GM21360 (cell line): ENCODE results near the gene TMED6.

Experiments
- ATAC-seq: cut with Tn5 transposase; IDR thresholded peaks from one replicate; pipeline ENCODE4 v1.9.1; 2021; ENCODE audit warnings: mild to moderate bottlenecking, moderate library complexity; ENCODE audit not compliant: unreplicated experiment

TMED6 gene

GRCh38 chr16:69351309-69352027 is at the start of gene TMED6:
TSS of gene TMED6 (minus strand) at chr16:69351786. CDS start at chr16:69351753, 33 bp downstream.
- ATAC-seq: no peak

GRCh38 chr16:69399361-69399760 is 47.8 kb upstream of the TMED6 start:
- no peak for ATAC-seq

GRCh38 chr16:69397821-69398521 is 46.4 kb upstream of the TMED6 start:
- no peak for ATAC-seq

GRCh38 chr16:69396187-69397061 is 44.8 kb upstream of the TMED6 start:
- no peak for ATAC-seq

- ATAC-seq: no peak
Observed at GRCh38 chr16:69395859-69396186, 44.2 kb upstream of the TMED6 start.

GRCh38 chr16:69393898-69394849 is 42.6 kb upstream of the TMED6 start:
- ATAC-seq: no peak

GRCh38 chr16:69386596-69386995 is 35.0 kb upstream of the TMED6 start:
- no peak for ATAC-seq

- ATAC-seq: no peak
Observed at GRCh38 chr16:69384974-69385373, 33.4 kb upstream of the TMED6 start.

GRCh38 chr16:69382421-69382820 is 30.8 kb upstream of the TMED6 start:
- ATAC-seq: no peak

GRCh38 chr16:69381231-69381630 is 29.6 kb upstream of the TMED6 start:
- ATAC-seq: no peak

- no peak for ATAC-seq
Observed at GRCh38 chr16:69378760-69379159, 27.2 kb upstream of the TMED6 start.

- ATAC-seq: no peak
Observed at GRCh38 chr16:69378036-69378435, 26.4 kb upstream of the TMED6 start.

- ATAC-seq: no peak
Observed at GRCh38 chr16:69376393-69377059, 24.9 kb upstream of the TMED6 start.

- no peak for ATAC-seq
Observed at GRCh38 chr16:69373019-69373418, 21.4 kb upstream of the TMED6 start.

- ATAC-seq: no peak
Observed at GRCh38 chr16:69371564-69371963, 20.0 kb upstream of the TMED6 start.

GRCh38 chr16:69368866-69369265 is 17.3 kb upstream of the TMED6 start:
- no peak for ATAC-seq

GRCh38 chr16:69367980-69368379 is 16.4 kb upstream of the TMED6 start:
- no peak for ATAC-seq

- ATAC-seq: no peak
Observed at GRCh38 chr16:69366431-69366830, 14.8 kb upstream of the TMED6 start.

- ATAC-seq: no peak
Observed at GRCh38 chr16:69365901-69366300, 14.3 kb upstream of the TMED6 start.

GRCh38 chr16:69364088-69364487 is 12.5 kb upstream of the TMED6 start:
- ATAC-seq: no peak
